C4-2B (cell line): ENCODE data around the gene BCL11B.

Experiments
- H3K27ac ChIP-seq: fragments of 450-650 bp; 2 replicates; pipeline ENCODE4 v1.5.1; 2017
- ZFX ChIP-seq: fragments of 450-650 bp; IDR thresholded peaks from 2 replicates; pipeline ENCODE4 v1.6.1; 2017
- TF ChIP-seq, protein P1 (sequence below): fragments of 450-650 bp; conservative IDR thresholded peaks from 2 replicates; pipeline ENCODE4 v1.5.1; 2017; ENCODE audit warnings: mild to moderate bottlenecking

The BCL11B gene

DNA sequence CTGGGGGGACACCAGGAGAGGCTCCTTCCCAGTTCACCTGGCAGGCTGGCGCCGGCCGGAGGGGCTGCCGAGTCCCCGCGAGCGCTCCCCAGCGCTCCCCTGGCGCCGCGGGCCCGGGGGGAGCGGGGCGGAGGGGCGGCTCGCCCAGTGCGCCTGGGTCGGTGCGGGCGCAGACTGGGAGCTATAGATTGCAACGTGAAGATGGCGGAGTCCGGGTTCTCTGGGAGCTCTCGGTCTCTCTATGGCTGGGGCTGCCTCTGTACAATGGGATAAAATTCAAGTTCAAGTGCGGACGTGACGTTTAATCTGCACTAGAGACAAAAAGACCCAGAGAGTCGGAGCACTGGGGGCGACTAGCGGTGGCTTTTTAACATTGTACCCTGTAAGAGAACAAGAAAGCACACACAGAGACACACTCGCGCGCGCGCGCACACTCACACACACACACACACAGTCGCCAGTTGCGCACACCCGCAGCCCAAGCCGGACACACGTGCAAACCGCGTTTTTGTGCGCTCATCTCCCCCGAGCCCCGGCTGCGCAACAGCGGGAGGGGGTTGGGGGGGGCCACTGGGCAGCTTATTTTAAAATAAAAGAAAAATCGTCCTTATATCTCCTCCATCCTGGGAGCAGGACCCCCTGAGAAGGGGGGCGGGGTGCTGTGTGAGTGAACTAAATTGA, at the start of gene BCL11B:
TSS of gene BCL11B (minus strand) at position 247 of the 681 bp plus-strand sequence. CDS start 979 bp downstream, outside the sequence.
- H3K27ac ChIP-seq, result peak within 1 kb of the TSS; percentile 62
- no peak for TF ChIP-seq ZFX
- TF ChIP-seq, protein P1, sequence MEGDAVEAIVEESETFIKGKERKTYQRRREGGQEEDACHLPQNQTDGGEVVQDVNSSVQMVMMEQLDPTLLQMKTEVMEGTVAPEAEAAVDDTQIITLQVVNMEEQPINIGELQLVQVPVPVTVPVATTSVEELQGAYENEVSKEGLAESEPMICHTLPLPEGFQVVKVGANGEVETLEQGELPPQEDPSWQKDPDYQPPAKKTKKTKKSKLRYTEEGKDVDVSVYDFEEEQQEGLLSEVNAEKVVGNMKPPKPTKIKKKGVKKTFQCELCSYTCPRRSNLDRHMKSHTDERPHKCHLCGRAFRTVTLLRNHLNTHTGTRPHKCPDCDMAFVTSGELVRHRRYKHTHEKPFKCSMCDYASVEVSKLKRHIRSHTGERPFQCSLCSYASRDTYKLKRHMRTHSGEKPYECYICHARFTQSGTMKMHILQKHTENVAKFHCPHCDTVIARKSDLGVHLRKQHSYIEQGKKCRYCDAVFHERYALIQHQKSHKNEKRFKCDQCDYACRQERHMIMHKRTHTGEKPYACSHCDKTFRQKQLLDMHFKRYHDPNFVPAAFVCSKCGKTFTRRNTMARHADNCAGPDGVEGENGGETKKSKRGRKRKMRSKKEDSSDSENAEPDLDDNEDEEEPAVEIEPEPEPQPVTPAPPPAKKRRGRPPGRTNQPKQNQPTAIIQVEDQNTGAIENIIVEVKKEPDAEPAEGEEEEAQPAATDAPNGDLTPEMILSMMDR, result peak; percentile 79

GRCh38 chr14:99321236-99321925, 49.4 kb upstream of the BCL11B start:
- TF ChIP-seq, protein P1, result no peak
- TF ChIP-seq ZFX, result no peak
- H3K27ac ChIP-seq, result no peak overlapping the region

DNA sequence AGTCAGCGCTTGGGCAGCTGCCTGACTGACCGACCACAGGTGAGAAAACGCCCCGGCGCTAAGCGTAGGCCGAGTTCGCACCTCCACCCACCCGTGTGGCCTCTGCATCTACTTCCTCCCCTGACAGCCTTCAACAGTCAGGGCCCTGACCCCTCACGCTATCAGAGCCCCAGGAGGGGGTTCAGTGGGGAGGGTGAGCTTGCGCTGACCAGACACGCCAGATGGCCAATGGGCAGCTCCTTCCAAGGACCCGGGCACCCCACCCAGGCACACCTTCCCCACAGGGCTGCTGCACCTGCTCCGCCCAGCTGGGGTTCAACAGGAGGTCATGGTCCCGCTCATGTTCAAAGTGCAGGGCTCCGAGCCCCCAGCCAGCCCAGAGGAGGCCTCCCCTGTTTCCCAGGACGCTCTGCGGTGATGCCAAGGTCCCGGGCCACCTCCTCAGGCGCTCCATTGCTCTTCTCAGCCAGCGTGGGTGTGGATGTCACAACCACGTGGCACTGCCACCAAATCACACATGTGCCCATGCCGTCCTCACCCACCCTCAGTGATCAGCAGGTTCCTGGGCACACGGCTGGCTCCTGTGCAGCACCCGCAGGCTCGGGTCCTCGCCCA, 48.7 kb upstream of the BCL11B start:
- TF ChIP-seq, protein P1, result no peak

DNA sequence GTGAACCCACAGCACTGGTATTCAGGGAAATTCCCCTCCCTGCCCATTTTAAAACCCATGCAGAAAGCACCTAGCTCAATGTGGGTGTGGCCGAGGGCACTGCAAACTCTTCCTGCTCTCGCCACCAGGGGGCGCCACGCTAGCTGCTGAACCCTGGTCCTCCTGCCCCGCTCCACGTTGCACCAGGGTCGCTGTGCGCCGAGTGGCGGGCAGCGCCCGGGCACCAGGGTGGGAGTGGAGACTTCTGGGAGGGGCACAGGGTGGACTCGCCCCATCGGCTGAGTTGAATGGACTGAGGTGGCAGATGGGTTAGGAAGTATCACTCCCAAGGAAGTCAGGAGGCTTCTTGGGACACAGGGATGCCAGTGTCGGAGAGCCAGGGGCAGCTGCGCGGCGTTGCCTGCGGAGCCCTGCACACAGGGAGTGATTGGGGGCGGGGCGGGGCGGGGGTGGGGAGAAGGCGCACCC, 48.1 kb upstream of the BCL11B start:
- no peak for TF ChIP-seq ZFX
- TF ChIP-seq, protein P1, result peak; percentile 99
- no peak overlapping the region for H3K27ac ChIP-seq

More for the DNA sequence above, 48.7 kb upstream of the BCL11B start:
- no peak overlapping the region for H3K27ac ChIP-seq

- no peak overlapping the region for H3K27ac ChIP-seq
- TF ChIP-seq, protein P1, result no peak
- TF ChIP-seq ZFX, result no peak
Measured at GRCh38 chr14:99318959-99319295, 46.9 kb upstream of the BCL11B start.

DNA sequence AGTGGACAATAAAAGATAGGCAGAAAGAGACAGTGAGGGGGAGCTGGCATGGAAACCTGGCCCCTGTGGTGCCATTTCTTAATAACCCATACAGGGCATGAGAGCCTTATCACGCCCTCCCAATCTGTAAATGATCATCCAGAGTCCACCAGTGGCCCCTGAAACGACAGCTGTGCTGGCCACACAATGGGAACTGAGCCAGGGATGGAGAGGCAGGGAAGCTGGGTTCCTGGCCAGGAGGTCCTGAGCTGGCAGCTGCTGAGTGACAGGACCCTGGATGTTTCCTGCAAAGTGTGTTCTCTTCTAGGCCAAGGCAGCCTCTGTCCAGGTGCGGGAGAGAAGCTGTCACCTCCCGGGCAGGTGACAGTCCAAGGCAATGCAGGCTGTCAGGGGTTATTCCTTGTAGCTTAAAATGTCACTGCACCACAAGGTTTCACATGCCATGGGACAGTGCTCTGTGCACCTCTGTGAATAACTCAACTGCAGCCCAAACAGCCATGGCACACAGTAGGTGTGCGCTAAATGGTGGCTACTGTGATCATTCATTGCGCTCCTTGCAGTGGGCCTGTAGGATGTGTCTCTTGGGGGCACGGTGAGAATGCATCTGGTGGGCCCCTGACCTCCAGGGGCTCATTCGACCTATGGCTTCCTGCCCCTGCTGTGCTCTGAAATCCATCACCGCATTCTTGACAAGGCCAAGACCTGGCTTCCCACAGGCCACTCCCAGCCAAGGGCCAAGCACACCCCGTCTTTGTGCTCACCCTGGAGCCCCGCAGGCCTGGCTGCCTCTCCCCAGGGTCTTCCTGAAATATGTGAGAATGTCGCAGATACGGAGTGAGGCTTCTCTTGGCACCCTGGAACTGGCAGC, 46.3 kb upstream of the BCL11B start:
- no peak overlapping the region for H3K27ac ChIP-seq
- TF ChIP-seq, protein P1, result no peak
- no peak for TF ChIP-seq ZFX
